ENCODE measurements around the gene SLF1. TPM values are rescaled to one million over a fixed set of nuclear protein-coding genes. Genes with fewer than 3 reads are reported as not detected.

Gene SLF1
- total RNA-seq, 1 donor from 2014 or later: 5.3 TPM

DNA sequence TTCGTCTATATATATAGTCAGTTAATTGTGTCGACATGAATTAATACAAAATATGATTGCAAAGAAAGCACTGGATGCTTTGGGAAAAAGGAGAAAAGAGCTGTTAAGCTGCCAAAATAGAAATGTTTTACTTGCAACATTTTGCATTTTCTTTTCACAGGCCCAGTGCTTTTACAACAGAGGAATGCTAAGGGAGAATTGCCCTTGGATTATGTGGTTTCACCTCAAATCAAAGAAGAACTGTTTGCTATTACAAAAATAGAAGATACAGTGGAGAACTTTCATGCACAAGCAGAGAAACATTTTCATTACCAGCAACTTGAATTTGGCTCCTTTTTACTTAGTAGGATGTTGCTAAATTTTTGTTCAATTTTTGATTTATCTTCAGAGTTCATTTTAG lies 76.2 kb downstream of the SLF1 start:
- Histone ChIP-seq H3K27ac (ENCODE audit: low read depth, low read length) (no peak overlapping the region), H4K20me1 (ENCODE audit: insufficient read depth, low read length) (no peaks in the 10 kb centered on the region), H3K4me3 (ENCODE audit: insufficient read depth, low read depth, low read length) (no peak overlapping the region), H3K4me1 (ENCODE audit: insufficient read depth, low read length) (peaks cover 11% of the 10 kb centered on the region), H3K79me2 (ENCODE audit: insufficient read depth, low read length) (no peaks in the 10 kb centered on the region), H3K27me3 (ENCODE audit: insufficient read depth, low read length) (no peaks in the 10 kb centered on the region), H3K36me3 (ENCODE audit: insufficient read depth, low read length) (no peaks in the 10 kb centered on the region), H3K9ac (ENCODE audit: low read length) (no peak overlapping the region), H2AFZ (ENCODE audit: low read depth, low read length) (no peak overlapping the region), H3K4me2 (ENCODE audit: low read length) (no peak overlapping the region), H3K9me3 (ENCODE audit: insufficient read depth, low read depth, low read length) (no peaks in the 10 kb centered on the region)
- no peaks in the 10 kb centered on the region for H3K27me3 Mint-ChIP-seq (ENCODE audit: low read depth, unreplicated experiment)
- DNase-seq (ENCODE audit: low read depth) (no peak), FAIRE-seq (peak; percentile 29)
- no peaks in the 10 kb centered on the region for H3K9me3 Mint-ChIP-seq (ENCODE audit: unreplicated experiment)
- no peak overlapping the region for H3K4me3 Mint-ChIP-seq (ENCODE audit: unreplicated experiment)
- TF ChIP-seq EZH2 (IDR thresholded peaks at IDR 0.05; ENCODE audit: insufficient read depth, low read length): no peak
- TF ChIP-seq, protein P1, sequence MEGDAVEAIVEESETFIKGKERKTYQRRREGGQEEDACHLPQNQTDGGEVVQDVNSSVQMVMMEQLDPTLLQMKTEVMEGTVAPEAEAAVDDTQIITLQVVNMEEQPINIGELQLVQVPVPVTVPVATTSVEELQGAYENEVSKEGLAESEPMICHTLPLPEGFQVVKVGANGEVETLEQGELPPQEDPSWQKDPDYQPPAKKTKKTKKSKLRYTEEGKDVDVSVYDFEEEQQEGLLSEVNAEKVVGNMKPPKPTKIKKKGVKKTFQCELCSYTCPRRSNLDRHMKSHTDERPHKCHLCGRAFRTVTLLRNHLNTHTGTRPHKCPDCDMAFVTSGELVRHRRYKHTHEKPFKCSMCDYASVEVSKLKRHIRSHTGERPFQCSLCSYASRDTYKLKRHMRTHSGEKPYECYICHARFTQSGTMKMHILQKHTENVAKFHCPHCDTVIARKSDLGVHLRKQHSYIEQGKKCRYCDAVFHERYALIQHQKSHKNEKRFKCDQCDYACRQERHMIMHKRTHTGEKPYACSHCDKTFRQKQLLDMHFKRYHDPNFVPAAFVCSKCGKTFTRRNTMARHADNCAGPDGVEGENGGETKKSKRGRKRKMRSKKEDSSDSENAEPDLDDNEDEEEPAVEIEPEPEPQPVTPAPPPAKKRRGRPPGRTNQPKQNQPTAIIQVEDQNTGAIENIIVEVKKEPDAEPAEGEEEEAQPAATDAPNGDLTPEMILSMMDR (IDR thresholded peaks at IDR 0.05; ENCODE audit: insufficient read depth, low read depth, low read length): no peak
- no peak overlapping the region for H3K27ac Mint-ChIP-seq (ENCODE audit: unreplicated experiment)
- H3K4me1 Mint-ChIP-seq (ENCODE audit: low read depth, unreplicated experiment): peaks cover 18% of the 10 kb centered on the region
- no peaks in the 10 kb centered on the region for H3K36me3 Mint-ChIP-seq (ENCODE audit: low read depth, unreplicated experiment)

DNA sequence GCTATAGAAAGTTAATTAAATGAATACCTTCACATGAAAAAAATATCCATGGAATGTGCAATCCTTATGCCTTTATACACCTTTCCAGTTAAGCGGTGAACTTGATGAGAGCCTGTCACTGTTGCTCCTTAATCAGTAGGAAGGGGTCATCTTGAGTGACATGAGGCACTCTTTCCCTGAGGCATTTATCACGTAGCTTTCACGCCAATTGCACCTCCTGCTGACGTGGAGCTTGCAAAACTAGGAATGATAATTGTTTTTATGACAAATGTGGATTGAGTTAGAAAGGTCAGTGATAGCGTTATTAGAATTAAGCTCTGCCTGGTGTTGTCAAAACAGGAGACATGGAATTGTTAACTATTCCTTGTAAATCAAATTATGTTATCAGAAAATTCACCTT lies 79.7 kb downstream of the SLF1 start:
- H3K9me3 Mint-ChIP-seq (ENCODE audit: unreplicated experiment): no peaks in the 10 kb centered on the region
- no peaks in the 10 kb centered on the region for H3K79me2 ChIP-seq (ENCODE audit: insufficient read depth, low read length)
- no peaks in the 10 kb centered on the region for H3K4me1 ChIP-seq (ENCODE audit: insufficient read depth, low read length)
- no peak for DNase-seq (ENCODE audit: low read depth)
- no peak overlapping the region for H3K4me3 Mint-ChIP-seq (ENCODE audit: unreplicated experiment)
- no peaks in the 10 kb centered on the region for H3K36me3 ChIP-seq (ENCODE audit: insufficient read depth, low read length)
- H3K4me3 ChIP-seq (ENCODE audit: insufficient read depth, low read depth, low read length): no peak overlapping the region
- H3K36me3 Mint-ChIP-seq (ENCODE audit: low read depth, unreplicated experiment): no peaks in the 10 kb centered on the region
- no peak overlapping the region for H2AFZ ChIP-seq (ENCODE audit: low read depth, low read length)
- H3K27ac Mint-ChIP-seq (ENCODE audit: unreplicated experiment): no peak overlapping the region
- TF ChIP-seq, protein P1 (IDR thresholded peaks at IDR 0.05; ENCODE audit: insufficient read depth, low read depth, low read length): no peak
- TF ChIP-seq EZH2 (IDR thresholded peaks at IDR 0.05; ENCODE audit: insufficient read depth, low read length): no peak
- no peak for FAIRE-seq
- H3K27me3 Mint-ChIP-seq (ENCODE audit: low read depth, unreplicated experiment): no peaks in the 10 kb centered on the region
- no peak overlapping the region for H3K4me2 ChIP-seq (ENCODE audit: low read length)
- no peaks in the 10 kb centered on the region for H3K9me3 ChIP-seq (ENCODE audit: insufficient read depth, low read depth, low read length)
- no peaks in the 10 kb centered on the region for H3K27me3 ChIP-seq (ENCODE audit: insufficient read depth, low read length)
- no peak overlapping the region for H3K9ac ChIP-seq (ENCODE audit: low read length)
- H4K20me1 ChIP-seq (ENCODE audit: insufficient read depth, low read length): no peaks in the 10 kb centered on the region
- H3K27ac ChIP-seq (ENCODE audit: low read depth, low read length): no peak overlapping the region
- peaks cover 12% of the 10 kb centered on the region for H3K4me1 Mint-ChIP-seq (ENCODE audit: low read depth, unreplicated experiment)

DNA sequence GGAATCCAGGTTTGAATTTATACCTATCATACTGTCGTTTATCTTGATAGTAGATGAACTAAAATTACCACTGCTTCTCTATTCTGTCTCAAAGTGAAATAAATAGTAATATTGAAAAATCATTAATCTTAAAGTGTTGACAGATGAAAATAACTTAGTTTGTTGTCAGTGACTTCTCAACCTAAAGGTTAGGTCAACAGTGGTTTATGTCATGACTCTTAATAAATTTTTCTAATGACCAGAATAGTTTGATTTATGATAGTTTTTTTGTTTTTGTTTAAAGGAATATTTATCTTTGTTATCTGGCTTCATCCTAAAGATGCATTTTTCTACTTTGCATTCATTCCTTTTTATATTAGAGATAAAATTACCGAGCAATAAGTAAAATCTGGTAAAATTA lies 81.1 kb downstream of the SLF1 start:
- no peak for DNase-seq (ENCODE audit: low read depth)
- FAIRE-seq: no peak
- H3K4me3 Mint-ChIP-seq (ENCODE audit: unreplicated experiment): no peak overlapping the region
- Histone ChIP-seq H3K4me1 (ENCODE audit: insufficient read depth, low read length) (no peaks in the 10 kb centered on the region), H3K4me3 (ENCODE audit: insufficient read depth, low read depth, low read length) (no peak overlapping the region), H4K20me1 (ENCODE audit: insufficient read depth, low read length) (no peaks in the 10 kb centered on the region), H2AFZ (ENCODE audit: low read depth, low read length) (no peak overlapping the region), H3K79me2 (ENCODE audit: insufficient read depth, low read length) (no peaks in the 10 kb centered on the region), H3K9me3 (ENCODE audit: insufficient read depth, low read depth, low read length) (no peaks in the 10 kb centered on the region), H3K4me2 (ENCODE audit: low read length) (no peak overlapping the region), H3K9ac (ENCODE audit: low read length) (no peak overlapping the region), H3K27me3 (ENCODE audit: insufficient read depth, low read length) (no peaks in the 10 kb centered on the region), H3K36me3 (ENCODE audit: insufficient read depth, low read length) (no peaks in the 10 kb centered on the region), H3K27ac (ENCODE audit: low read depth, low read length) (no peak overlapping the region)
- peaks cover 8% of the 10 kb centered on the region for H3K4me1 Mint-ChIP-seq (ENCODE audit: low read depth, unreplicated experiment)
- no peaks in the 10 kb centered on the region for H3K9me3 Mint-ChIP-seq (ENCODE audit: unreplicated experiment)
- H3K27ac Mint-ChIP-seq (ENCODE audit: unreplicated experiment): no peak overlapping the region
- TF ChIP-seq, protein P1 (IDR thresholded peaks at IDR 0.05; ENCODE audit: insufficient read depth, low read depth, low read length): no peak
- TF ChIP-seq EZH2 (IDR thresholded peaks at IDR 0.05; ENCODE audit: insufficient read depth, low read length): no peak
- H3K36me3 Mint-ChIP-seq (ENCODE audit: low read depth, unreplicated experiment): no peaks in the 10 kb centered on the region
- H3K27me3 Mint-ChIP-seq (ENCODE audit: low read depth, unreplicated experiment): no peaks in the 10 kb centered on the region
